ENCODE data around the gene BMP7. TPM values are rescaled to one million over a fixed set of nuclear protein-coding genes. Genes with fewer than 3 reads are reported as not detected.

Gene BMP7
- total and polyA plus RNA-seq, 2 donors (not counting 3 experiments of a cell fraction or from before 2014, with no cell fraction given): not detected

DNA sequence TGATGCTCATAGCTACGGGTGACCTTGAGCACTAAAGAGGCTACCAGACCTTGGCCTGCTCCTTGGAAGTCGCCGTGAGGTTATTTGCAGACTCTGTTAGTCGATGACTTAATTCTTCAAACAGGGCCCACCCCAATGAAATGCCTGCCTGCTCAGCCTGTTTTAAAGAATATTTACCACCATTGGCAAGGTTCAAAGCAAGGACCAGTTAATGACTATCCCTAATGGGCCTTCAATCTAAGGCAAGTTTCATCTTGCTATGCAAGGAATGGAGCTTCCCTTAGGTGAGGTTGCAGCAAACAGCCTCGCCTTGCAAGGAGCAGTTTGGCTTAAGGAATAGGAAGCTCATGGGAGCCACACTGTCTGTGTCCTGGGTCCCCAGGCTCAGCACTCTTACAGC lies 40.3 kb upstream of the BMP7 start:
- intact Hi-C loops (cut with micrococcal nuclease): no loop called here
- TF ChIP-seq FOS (IDR thresholded peaks at IDR 0.05; ENCODE audit: borderline replicate concordance, insufficient read depth, low read length) (no peak), JUN (IDR thresholded peaks at IDR 0.05; ENCODE audit: borderline replicate concordance, insufficient read depth, insufficient read length, low read depth) (no peak), GATA2 (IDR thresholded peaks at IDR 0.05; ENCODE audit: insufficient read depth, insufficient read length, low read depth, low read length) (no peak), POLR2AphosphoS5 (IDR thresholded peaks at IDR 0.05; ENCODE audit: insufficient read depth, low read depth, low read length) (no peak), EZH2 (IDR thresholded peaks at IDR 0.05; ENCODE audit: borderline replicate concordance, low read depth, low read length, severe bottlenecking) (no peak), MYC (IDR thresholded peaks at IDR 0.05; ENCODE audit: low read depth, low read length) (no peak), POLR2A (IDR thresholded peaks at IDR 0.05; ENCODE audit: low read depth, low read length) (no peak)
- TF ChIP-seq, protein P1, sequence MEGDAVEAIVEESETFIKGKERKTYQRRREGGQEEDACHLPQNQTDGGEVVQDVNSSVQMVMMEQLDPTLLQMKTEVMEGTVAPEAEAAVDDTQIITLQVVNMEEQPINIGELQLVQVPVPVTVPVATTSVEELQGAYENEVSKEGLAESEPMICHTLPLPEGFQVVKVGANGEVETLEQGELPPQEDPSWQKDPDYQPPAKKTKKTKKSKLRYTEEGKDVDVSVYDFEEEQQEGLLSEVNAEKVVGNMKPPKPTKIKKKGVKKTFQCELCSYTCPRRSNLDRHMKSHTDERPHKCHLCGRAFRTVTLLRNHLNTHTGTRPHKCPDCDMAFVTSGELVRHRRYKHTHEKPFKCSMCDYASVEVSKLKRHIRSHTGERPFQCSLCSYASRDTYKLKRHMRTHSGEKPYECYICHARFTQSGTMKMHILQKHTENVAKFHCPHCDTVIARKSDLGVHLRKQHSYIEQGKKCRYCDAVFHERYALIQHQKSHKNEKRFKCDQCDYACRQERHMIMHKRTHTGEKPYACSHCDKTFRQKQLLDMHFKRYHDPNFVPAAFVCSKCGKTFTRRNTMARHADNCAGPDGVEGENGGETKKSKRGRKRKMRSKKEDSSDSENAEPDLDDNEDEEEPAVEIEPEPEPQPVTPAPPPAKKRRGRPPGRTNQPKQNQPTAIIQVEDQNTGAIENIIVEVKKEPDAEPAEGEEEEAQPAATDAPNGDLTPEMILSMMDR (IDR thresholded peaks at IDR 0.05; ENCODE audit: extremely low read depth in 1 of 2, insufficient read depth in 1 of 2, low read depth in 1 of 2, low read length in 2 of 2): no peak
- TF ChIP-seq, protein P2, sequence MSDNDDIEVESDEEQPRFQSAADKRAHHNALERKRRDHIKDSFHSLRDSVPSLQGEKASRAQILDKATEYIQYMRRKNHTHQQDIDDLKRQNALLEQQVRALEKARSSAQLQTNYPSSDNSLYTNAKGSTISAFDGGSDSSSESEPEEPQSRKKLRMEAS (IDR thresholded peaks at IDR 0.05; ENCODE audit: insufficient read depth, insufficient read length): no peak
- CTCF ChIA-PET: no interaction called here
- Histone ChIP-seq H3K4me1 (ENCODE audit: control insufficient read depth, extremely low read depth, insufficient read depth, low read length) (no peaks in the 10 kb centered on the region), H3K9me1 (replicated peaks; ENCODE audit: control insufficient read depth, extremely low read depth, insufficient read depth, low read length) (no peaks in the 10 kb centered on the region), H3K27ac (ENCODE audit: insufficient read depth, low read depth, low read length) (no peak overlapping the region), H3K9ac (replicated peaks; ENCODE audit: extremely low read depth, insufficient read depth, low read length) (no peak overlapping the region), H3K27me3 (ENCODE audit: control insufficient read depth in 2 of 2, insufficient read depth in 2 of 2, low read length in 2 of 2) (no peaks in the 10 kb centered on the region), H3K4me3 (replicated peaks in 1 of 3; ENCODE audit: insufficient read depth in 1 of 3, low read depth in 1 of 3, low read length in 3 of 3) (no peak overlapping the region), H2AFZ (ENCODE audit: low read depth, low read length) (no peak overlapping the region), H4K20me1 (replicated peaks; ENCODE audit: control insufficient read depth, extremely low read depth, insufficient read depth, low read length) (no peaks in the 10 kb centered on the region), H3K9me3 (replicated peaks; ENCODE audit: control insufficient read depth, insufficient read depth, low read length) (no peaks in the 10 kb centered on the region), H3K79me2 (ENCODE audit: control insufficient read depth, insufficient read depth, low read length) (no peaks in the 10 kb centered on the region), H3K4me2 (ENCODE audit: insufficient read depth, low read length) (no peak overlapping the region), H3K36me3 (ENCODE audit: control insufficient read depth in 2 of 2, extremely low read depth in 1 of 2, insufficient read depth in 2 of 2, low read length in 2 of 2) (no peaks in the 10 kb centered on the region)
- DNase-seq (ENCODE audit: low read depth, low spot score) (no peak), FAIRE-seq (no peak)
- no TSS peak for BruUV-seq (replicated peaks)
- dilution Hi-C loops (cut with MboI; ENCODE audit: extremely low pct_ligation_motif_present, low sequenced_read_pairs): no loop called here
- POLR2A ChIA-PET: no interaction called here

Data from endothelial cell of umbilical vein (primary cell).